ENCODE measurements around the gene OXT. TPM values are rescaled to one million over a fixed set of nuclear protein-coding genes. Genes with fewer than 3 reads are reported as not detected.

Gene OXT
- total RNA-seq, 1 donor from 2014 or later, result not detected

- DNase-seq, result no peak
These were observed 14.2 kb downstream of the OXT start for GRCh38 chr20:3085571-3086072.

- DNase-seq, result no peak
These were observed 16.6 kb downstream of the OXT start for GRCh38 chr20:3088031-3088430.

GRCh38 chr20:3090565-3090964 is 19.1 kb downstream of the OXT start:
- no peak for DNase-seq

- peak; percentile 25 for DNase-seq
These were observed 21.4 kb downstream of the OXT start for GRCh38 chr20:3092611-3093379.

GRCh38 chr20:3093861-3094361 is 22.5 kb downstream of the OXT start:
- DNase-seq, result peak; percentile 67

GRCh38 chr20:3094848-3095629 is 23.6 kb downstream of the OXT start:
- no peak for DNase-seq

GRCh38 chr20:3100480-3100879 is 29.1 kb downstream of the OXT start:
- DNase-seq, result no peak

GRCh38 chr20:3101251-3101650 is 29.8 kb downstream of the OXT start:
- no peak for DNase-seq

- no peak for DNase-seq
These were observed 30.5 kb downstream of the OXT start for GRCh38 chr20:3101737-3102574.

GRCh38 chr20:3102575-3103368 is 31.4 kb downstream of the OXT start:
- no peak for DNase-seq

- no peak for DNase-seq
These were observed 32.1 kb downstream of the OXT start for GRCh38 chr20:3103369-3104032.

GRCh38 chr20:3105256-3106137 is 34.1 kb downstream of the OXT start:
- DNase-seq, result no peak

GRCh38 chr20:3106185-3106584 is 34.8 kb downstream of the OXT start:
- no peak for DNase-seq

GRCh38 chr20:3106658-3107463 is 35.4 kb downstream of the OXT start:
- no peak for DNase-seq

GRCh38 chr20:3107464-3108025 is 36.1 kb downstream of the OXT start:
- DNase-seq, result no peak

GRCh38 chr20:3109350-3110302 is 38.2 kb downstream of the OXT start:
- DNase-seq, result no peak

GRCh38 chr20:3111507-3111906 is 40.1 kb downstream of the OXT start:
- DNase-seq, result no peak

- DNase-seq, result no peak
These were observed 40.6 kb downstream of the OXT start for GRCh38 chr20:3111995-3112394.

Data from dermis blood vessel endothelial cell (primary cell).